ENCODE results near the gene PRKCB.

- TF ChIP-seq CTCF (IDR thresholded peaks at IDR 0.05) (no peak), POLR2AphosphoS5 (IDR thresholded peaks at IDR 0.05) (no peak), EP300 (IDR thresholded peaks at IDR 0.05) (no peak)
Measured at GRCh38 chr16:24002619-24003018, 166.8 kb downstream of the PRKCB start.
